ENCODE data around the gene ATP11A. TPM values are rescaled to one million over a fixed set of nuclear protein-coding genes. Genes with fewer than 3 reads are reported as not detected.

Gene ATP11A
- polyA plus RNA-seq, 2 donors, result 4.2 to 6.7 TPM

- H3K27ac ChIP-seq (ENCODE audit: low read depth in 2 of 2, low read length in 1 of 2), result no peak overlapping the region
- H3K36me3 ChIP-seq (ENCODE audit: control insufficient read depth in 2 of 2, insufficient read depth in 2 of 2, low read length in 1 of 2), result no peaks in the 10 kb centered on the region
- 57 to 74% methylated on average over 18 of the region's 18 CpGs for WGBS, 2 donors
- no peak overlapping the region for H3K4me3 ChIP-seq (ENCODE audit: low read depth in 1 of 2, low read length in 2 of 2)
- H3K9me3 ChIP-seq (ENCODE audit: control insufficient read depth in 2 of 2, insufficient read depth in 1 of 2, low read depth in 1 of 2, low read length in 1 of 2), result no peaks in the 10 kb centered on the region
- peaks cover 5 to 8% of the 10 kb centered on the region in 2 donors for H3K4me1 ChIP-seq (ENCODE audit: control insufficient read depth in 2 of 2, insufficient read depth in 2 of 2, low read length in 1 of 2)
- no peaks in the 10 kb centered on the region for H3K27me3 ChIP-seq (ENCODE audit: control insufficient read depth in 1 of 2, insufficient read depth in 2 of 2, low read length in 2 of 2)
Measured at GRCh38 chr13:112748947-112749735, 59.3 kb downstream of the ATP11A start.

- Histone ChIP-seq H3K27me3 (ENCODE audit: control insufficient read depth in 1 of 2, insufficient read depth in 2 of 2, low read length in 2 of 2) (no peaks in the 10 kb centered on the region), H3K9me3 (ENCODE audit: control insufficient read depth in 2 of 2, insufficient read depth in 1 of 2, low read depth in 1 of 2, low read length in 1 of 2) (no peaks in the 10 kb centered on the region), H3K4me3 (ENCODE audit: low read depth in 1 of 2, low read length in 2 of 2) (no peak overlapping the region), H3K36me3 (ENCODE audit: control insufficient read depth in 2 of 2, insufficient read depth in 2 of 2, low read length in 1 of 2) (no peaks in the 10 kb centered on the region), H3K4me1 (ENCODE audit: control insufficient read depth in 2 of 2, insufficient read depth in 2 of 2, low read length in 1 of 2) (peaks cover 8 to 9% of the 10 kb centered on the region in 2 donors), H3K27ac (ENCODE audit: low read depth in 2 of 2, low read length in 1 of 2) (no peak overlapping the region)
- WGBS, 2 donors, result 94% methylated on average over 10 of the region's 10 CpGs
Measured at GRCh38 chr13:112750570-112750969, 60.7 kb downstream of the ATP11A start.

DNA sequence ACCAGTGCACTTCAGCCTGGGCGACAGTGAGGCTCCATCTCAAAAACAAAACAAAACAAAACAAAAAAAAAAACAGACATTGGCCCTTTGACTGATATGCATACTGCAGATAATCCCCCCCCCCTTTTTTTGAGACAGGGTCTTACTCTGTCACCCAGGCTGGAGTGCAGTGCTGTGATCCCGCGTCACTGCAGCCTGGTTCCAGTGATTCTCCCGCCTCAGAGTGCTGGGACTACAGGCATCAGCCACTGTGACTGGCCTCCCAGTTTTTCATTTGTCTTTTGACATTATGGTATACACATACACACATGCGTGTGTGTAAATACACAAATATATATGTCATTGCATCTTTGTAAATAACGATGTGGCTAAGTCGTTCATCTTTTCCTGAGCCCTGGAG, 61.8 kb downstream of the ATP11A start:
- Histone ChIP-seq H3K9me3 (ENCODE audit: control insufficient read depth in 2 of 2, insufficient read depth in 1 of 2, low read depth in 1 of 2, low read length in 1 of 2) (no peaks in the 10 kb centered on the region), H3K27ac (ENCODE audit: low read depth in 2 of 2, low read length in 1 of 2) (no peak overlapping the region), H3K4me3 (ENCODE audit: low read depth in 1 of 2, low read length in 2 of 2) (no peak overlapping the region), H3K27me3 (ENCODE audit: control insufficient read depth in 1 of 2, insufficient read depth in 2 of 2, low read length in 2 of 2) (no peaks in the 10 kb centered on the region), H3K4me1 (ENCODE audit: control insufficient read depth in 2 of 2, insufficient read depth in 2 of 2, low read length in 1 of 2) (peaks cover 8 to 9% of the 10 kb centered on the region in 2 donors), H3K36me3 (ENCODE audit: control insufficient read depth in 2 of 2, insufficient read depth in 2 of 2, low read length in 1 of 2) (no peaks in the 10 kb centered on the region)
- WGBS, 2 donors, result 96% methylated on average over 7 of the region's 7 CpGs

DNA sequence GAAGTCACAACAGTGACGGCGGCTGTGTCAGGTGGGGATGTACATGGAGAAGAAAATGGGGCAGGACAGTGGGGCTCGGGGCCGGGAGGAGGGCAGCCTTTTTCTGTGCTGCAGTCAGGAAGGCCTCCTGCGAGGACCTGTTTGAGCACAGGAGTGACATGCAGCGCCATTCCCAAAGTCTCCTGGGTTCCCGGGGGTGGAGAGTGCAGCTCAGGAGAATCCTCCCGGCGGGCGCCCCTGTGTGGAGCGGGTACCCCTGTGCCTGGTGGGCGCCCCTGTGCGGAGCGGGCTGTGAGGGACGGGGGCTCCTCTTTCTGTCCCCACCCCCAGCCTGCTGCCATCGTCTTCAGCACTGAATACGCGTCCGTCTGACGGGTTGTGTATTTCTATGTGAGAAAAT, 62.4 kb downstream of the ATP11A start:
- H3K4me1 ChIP-seq (ENCODE audit: control insufficient read depth in 2 of 2, insufficient read depth in 2 of 2, low read length in 1 of 2), result peaks cover 7 to 8% of the 10 kb centered on the region in 2 donors
- H3K27ac ChIP-seq (ENCODE audit: low read depth in 2 of 2, low read length in 1 of 2), result no peak overlapping the region
- no peak overlapping the region for H3K4me3 ChIP-seq (ENCODE audit: low read depth in 1 of 2, low read length in 2 of 2)
- no peaks in the 10 kb centered on the region for H3K36me3 ChIP-seq (ENCODE audit: control insufficient read depth in 2 of 2, insufficient read depth in 2 of 2, low read length in 1 of 2)
- no peaks in the 10 kb centered on the region for H3K27me3 ChIP-seq (ENCODE audit: control insufficient read depth in 1 of 2, insufficient read depth in 2 of 2, low read length in 2 of 2)
- no peaks in the 10 kb centered on the region for H3K9me3 ChIP-seq (ENCODE audit: control insufficient read depth in 2 of 2, insufficient read depth in 1 of 2, low read depth in 1 of 2, low read length in 1 of 2)
- 92 to 94% methylated on average over 20 of the region's 20 CpGs for WGBS, 2 donors

GRCh38 chr13:112752711-112753541, 63.1 kb downstream of the ATP11A start:
- 74 to 75% methylated on average over 24 of the region's 24 CpGs for WGBS, 2 donors
- Histone ChIP-seq H3K27ac (ENCODE audit: low read depth in 2 of 2, low read length in 1 of 2) (no peak overlapping the region), H3K4me1 (ENCODE audit: control insufficient read depth in 2 of 2, insufficient read depth in 2 of 2, low read length in 1 of 2) (peaks cover 6 to 8% of the 10 kb centered on the region in 2 donors), H3K36me3 (ENCODE audit: control insufficient read depth in 2 of 2, insufficient read depth in 2 of 2, low read length in 1 of 2) (no peaks in the 10 kb centered on the region), H3K27me3 (ENCODE audit: control insufficient read depth in 1 of 2, insufficient read depth in 2 of 2, low read length in 2 of 2) (no peaks in the 10 kb centered on the region), H3K4me3 (ENCODE audit: low read depth in 1 of 2, low read length in 2 of 2) (no peak overlapping the region), H3K9me3 (ENCODE audit: control insufficient read depth in 2 of 2, insufficient read depth in 1 of 2, low read depth in 1 of 2, low read length in 1 of 2) (no peaks in the 10 kb centered on the region)

DNA sequence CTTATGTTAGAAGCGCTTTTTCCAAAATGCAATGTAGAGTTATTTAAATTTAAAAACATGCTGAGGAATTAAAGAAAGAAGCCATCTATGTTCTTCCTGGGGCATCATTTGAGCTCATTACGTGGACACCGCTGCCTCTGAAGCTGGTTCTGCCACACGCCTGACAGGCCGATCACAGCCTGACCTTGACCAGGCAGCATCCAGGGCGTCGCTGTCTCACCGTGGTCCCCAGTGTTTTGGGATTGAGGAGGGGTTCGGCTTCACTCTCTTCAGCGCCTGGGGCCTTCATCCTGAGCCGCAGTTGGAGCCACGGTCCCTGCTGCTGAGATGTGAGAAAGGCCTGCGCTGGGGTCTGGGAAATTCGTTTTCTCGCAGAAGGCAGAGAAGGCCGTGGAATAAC, 64.0 kb downstream of the ATP11A start:
- H3K36me3 ChIP-seq (ENCODE audit: control insufficient read depth in 2 of 2, insufficient read depth in 2 of 2, low read length in 1 of 2), result no peaks in the 10 kb centered on the region
- peaks cover 6 to 8% of the 10 kb centered on the region in 2 donors for H3K4me1 ChIP-seq (ENCODE audit: control insufficient read depth in 2 of 2, insufficient read depth in 2 of 2, low read length in 1 of 2)
- H3K4me3 ChIP-seq (ENCODE audit: low read depth in 1 of 2, low read length in 2 of 2), result no peak overlapping the region
- H3K27ac ChIP-seq (ENCODE audit: low read depth in 2 of 2, low read length in 1 of 2), result no peak overlapping the region
- 94% methylated on average over 16 of the region's 16 CpGs for WGBS, 2 donors
- H3K27me3 ChIP-seq (ENCODE audit: control insufficient read depth in 1 of 2, insufficient read depth in 2 of 2, low read length in 2 of 2), result no peaks in the 10 kb centered on the region
- no peaks in the 10 kb centered on the region for H3K9me3 ChIP-seq (ENCODE audit: control insufficient read depth in 2 of 2, insufficient read depth in 1 of 2, low read depth in 1 of 2, low read length in 1 of 2)

DNA sequence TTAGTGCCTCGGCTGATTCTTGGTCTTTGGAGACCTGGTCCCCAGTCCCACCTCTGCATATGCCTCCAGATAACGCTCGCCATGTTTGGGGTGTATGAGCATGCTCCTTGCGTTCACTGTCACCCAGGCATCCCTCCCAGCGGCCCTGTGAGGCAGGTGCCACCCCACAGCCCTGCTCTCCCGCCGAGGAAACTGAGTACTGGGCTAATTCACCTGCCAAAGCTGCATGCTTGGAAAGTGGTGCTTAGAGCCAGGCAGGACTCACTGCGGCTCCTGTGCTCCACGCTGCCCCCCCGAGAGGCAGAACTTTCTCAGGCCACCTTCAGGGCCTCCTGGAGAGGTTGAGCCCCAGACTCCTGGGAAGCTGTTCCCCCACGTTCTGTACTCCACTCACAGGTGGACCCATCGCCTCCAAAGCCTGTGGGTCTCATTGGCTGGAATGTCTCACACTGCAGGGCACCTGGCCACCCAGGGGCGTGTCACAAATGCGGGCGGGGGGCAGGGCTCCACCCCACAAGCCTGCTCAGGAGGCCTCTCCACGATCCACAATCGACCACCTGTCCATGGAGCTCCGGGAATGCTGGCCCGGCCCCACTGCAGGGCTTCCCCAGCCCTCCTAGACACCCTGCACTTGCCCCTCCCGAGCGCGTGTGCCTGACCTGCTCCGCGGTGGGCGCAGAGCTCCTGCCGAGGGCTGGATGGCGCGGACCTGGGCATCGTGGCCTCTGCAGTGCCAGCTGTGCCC, 64.6 kb downstream of the ATP11A start:
- Histone ChIP-seq H3K9me3 (ENCODE audit: control insufficient read depth in 2 of 2, insufficient read depth in 1 of 2, low read depth in 1 of 2, low read length in 1 of 2) (peaks cover 0 to 2% of the 10 kb centered on the region in 2 donors), H3K4me3 (ENCODE audit: low read depth in 1 of 2, low read length in 2 of 2) (no peak overlapping the region), H3K4me1 (ENCODE audit: control insufficient read depth in 2 of 2, insufficient read depth in 2 of 2, low read length in 1 of 2) (peaks cover 6 to 8% of the 10 kb centered on the region in 2 donors), H3K36me3 (ENCODE audit: control insufficient read depth in 2 of 2, insufficient read depth in 2 of 2, low read length in 1 of 2) (no peaks in the 10 kb centered on the region), H3K27me3 (ENCODE audit: control insufficient read depth in 1 of 2, insufficient read depth in 2 of 2, low read length in 2 of 2) (no peaks in the 10 kb centered on the region), H3K27ac (ENCODE audit: low read depth in 2 of 2, low read length in 1 of 2) (no peak overlapping the region)
- 94 to 95% methylated on average over 26 to 29 of the region's 29 CpGs for WGBS, 2 donors

- WGBS, 2 donors, result 95 to 97% methylated on average over 15 of the region's 15 CpGs
- no peaks in the 10 kb centered on the region for H3K27me3 ChIP-seq (ENCODE audit: control insufficient read depth in 1 of 2, insufficient read depth in 2 of 2, low read length in 2 of 2)
- peaks cover 6 to 8% of the 10 kb centered on the region in 2 donors for H3K4me1 ChIP-seq (ENCODE audit: control insufficient read depth in 2 of 2, insufficient read depth in 2 of 2, low read length in 1 of 2)
- H3K36me3 ChIP-seq (ENCODE audit: control insufficient read depth in 2 of 2, insufficient read depth in 2 of 2, low read length in 1 of 2), result no peaks in the 10 kb centered on the region
- H3K27ac ChIP-seq (ENCODE audit: low read depth in 2 of 2, low read length in 1 of 2), result no peak overlapping the region
- H3K4me3 ChIP-seq (ENCODE audit: low read depth in 1 of 2, low read length in 2 of 2), result no peak overlapping the region
- H3K9me3 ChIP-seq (ENCODE audit: control insufficient read depth in 2 of 2, insufficient read depth in 1 of 2, low read depth in 1 of 2, low read length in 1 of 2), result peaks cover 0 to 2% of the 10 kb centered on the region in 2 donors
Measured at GRCh38 chr13:112755331-112755730, 65.5 kb downstream of the ATP11A start.

DNA sequence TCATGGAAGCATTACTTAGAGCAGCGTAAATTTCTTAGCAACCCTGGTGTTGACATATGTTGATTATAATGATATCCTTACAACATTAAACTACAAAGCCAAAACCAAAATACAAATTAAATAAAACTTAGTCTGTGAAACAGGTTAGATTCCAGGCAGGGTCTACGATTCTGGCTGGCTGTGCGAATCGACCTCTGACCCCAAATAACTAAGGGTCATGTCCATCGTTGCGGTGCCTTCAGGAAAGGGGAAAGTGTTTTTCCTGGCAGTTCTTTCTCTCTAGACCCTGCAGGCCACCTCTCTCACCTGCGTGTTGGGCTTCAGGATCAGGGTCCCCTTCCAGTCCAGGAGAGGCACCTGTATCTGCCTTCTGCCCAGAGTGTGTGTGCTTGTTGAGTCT, 66.2 kb downstream of the ATP11A start:
- no peak overlapping the region for H3K27ac ChIP-seq (ENCODE audit: low read depth in 2 of 2, low read length in 1 of 2)
- H3K36me3 ChIP-seq (ENCODE audit: control insufficient read depth in 2 of 2, insufficient read depth in 2 of 2, low read length in 1 of 2), result no peaks in the 10 kb centered on the region
- no peak overlapping the region for H3K4me3 ChIP-seq (ENCODE audit: low read depth in 1 of 2, low read length in 2 of 2)
- WGBS, 2 donors, result 88 to 92% methylated on average over 7 of the region's 7 CpGs
- no peaks in the 10 kb centered on the region for H3K27me3 ChIP-seq (ENCODE audit: control insufficient read depth in 1 of 2, insufficient read depth in 2 of 2, low read length in 2 of 2)
- peaks cover 6 to 8% of the 10 kb centered on the region in 2 donors for H3K4me1 ChIP-seq (ENCODE audit: control insufficient read depth in 2 of 2, insufficient read depth in 2 of 2, low read length in 1 of 2)
- H3K9me3 ChIP-seq (ENCODE audit: control insufficient read depth in 2 of 2, insufficient read depth in 1 of 2, low read depth in 1 of 2, low read length in 1 of 2), result peaks cover 0 to 2% of the 10 kb centered on the region in 2 donors
